WERI-Rb-1 (cell line): Measurements from ENCODE around the gene FNIP2.

Experiments
- DNase-seq: peaks from one replicate; pipeline ENCODE4 v3.0.0-alpha.2; 2020
- H3K27ac ChIP-seq: fragments of 250-450 bp; sonication (Bioruptor Pico); 2 replicates; pipeline ENCODE4 v1.5.1; 2020; ENCODE audit warnings: mild to moderate bottlenecking, moderate library complexity
- H3K27me3 ChIP-seq: fragments of 250-450 bp; sonication (Bioruptor Pico); 2 replicates; pipeline ENCODE4 v1.5.1; 2021; ENCODE audit warnings: mild to moderate bottlenecking, low read depth, moderate library complexity; ENCODE audit not compliant: insufficient read depth, severe bottlenecking
- H3K36me3 ChIP-seq: fragments of 250-450 bp; sonication (Bioruptor Pico); 2 replicates; pipeline ENCODE4 v1.5.1; 2020; ENCODE audit warnings: mild to moderate bottlenecking, moderate library complexity
- H3K4me3 ChIP-seq: 2 replicates; pipeline ENCODE4 v1.5.1; 2011; ENCODE audit warnings: low read depth, mild to moderate bottlenecking, control low read depth, low read length
- H3K9me3 ChIP-seq: fragments of 250-450 bp; sonication (Bioruptor Pico); 2 replicates; pipeline ENCODE4 v1.5.1; 2021; ENCODE audit warnings: mild to moderate bottlenecking, moderate library complexity; ENCODE audit not compliant: severe bottlenecking
- CTCF ChIP-seq: IDR thresholded peaks from 2 replicates; pipeline ENCODE4 v1.5.1; 2011; ENCODE audit warnings: low read depth, mild to moderate bottlenecking, control low read depth, inconsistent platforms, low read length

FNIP2 gene

GRCh38 chr4:158837527-158838141, 68.8 kb downstream of the FNIP2 start:
- peaks cover 50% of the 10 kb centered on the region for H3K36me3 ChIP-seq
- H3K4me3 ChIP-seq: no peak overlapping the region
- no peak for DNase-seq
- no peak overlapping the region for H3K27ac ChIP-seq
- TF ChIP-seq CTCF: no peak
- no peaks in the 10 kb centered on the region for H3K9me3 ChIP-seq
- H3K27me3 ChIP-seq: no peaks in the 10 kb centered on the region

GRCh38 chr4:158840131-158840530, 71.3 kb downstream of the FNIP2 start:
- peaks cover 37% of the 10 kb centered on the region for H3K36me3 ChIP-seq
- no peak for TF ChIP-seq CTCF
- DNase-seq: no peak
- H3K27me3 ChIP-seq: no peaks in the 10 kb centered on the region
- no peak overlapping the region for H3K4me3 ChIP-seq
- H3K9me3 ChIP-seq: no peaks in the 10 kb centered on the region
- H3K27ac ChIP-seq: no peak overlapping the region

- Histone ChIP-seq H3K4me3 (no peak overlapping the region), H3K27ac (no peak overlapping the region), H3K36me3 (peaks cover 24% of the 10 kb centered on the region), H3K27me3 (no peaks in the 10 kb centered on the region), H3K9me3 (no peaks in the 10 kb centered on the region)
- TF ChIP-seq CTCF: no peak
- DNase-seq: no peak
Measured at GRCh38 chr4:158841540-158841939, 72.7 kb downstream of the FNIP2 start.

GRCh38 chr4:158845311-158846041, 76.7 kb downstream of the FNIP2 start:
- DNase-seq: no peak
- H3K9me3 ChIP-seq: no peaks in the 10 kb centered on the region
- H3K27me3 ChIP-seq: no peaks in the 10 kb centered on the region
- TF ChIP-seq CTCF: no peak
- no peak overlapping the region for H3K4me3 ChIP-seq
- peaks cover 11% of the 10 kb centered on the region for H3K36me3 ChIP-seq
- no peak overlapping the region for H3K27ac ChIP-seq

GRCh38 chr4:158847535-158847934, 78.7 kb downstream of the FNIP2 start:
- no peak for DNase-seq
- no peak overlapping the region for H3K27ac ChIP-seq
- no peak for TF ChIP-seq CTCF
- no peak overlapping the region for H3K4me3 ChIP-seq
- no peaks in the 10 kb centered on the region for H3K27me3 ChIP-seq
- H3K36me3 ChIP-seq: no peaks in the 10 kb centered on the region; the same call in 1 of the 2 replicates
- no peaks in the 10 kb centered on the region for H3K9me3 ChIP-seq

- no peak overlapping the region for H3K27ac ChIP-seq
- TF ChIP-seq CTCF: no peak
- DNase-seq: no peak
- H3K27me3 ChIP-seq: no peaks in the 10 kb centered on the region
- no peaks in the 10 kb centered on the region; the same call in 1 of the 2 replicates for H3K36me3 ChIP-seq
- H3K4me3 ChIP-seq: no peak overlapping the region
- H3K9me3 ChIP-seq: no peaks in the 10 kb centered on the region
Measured at GRCh38 chr4:158849681-158850080, 80.9 kb downstream of the FNIP2 start.
